ENCODE measurements around the gene THAP2.
"Not testable (repeated sequence)": the region's sequence is repeated elsewhere in the genome, so short reads cannot be mapped to it uniquely, and the experiment has no call there.

THAP2 gene

DNA sequence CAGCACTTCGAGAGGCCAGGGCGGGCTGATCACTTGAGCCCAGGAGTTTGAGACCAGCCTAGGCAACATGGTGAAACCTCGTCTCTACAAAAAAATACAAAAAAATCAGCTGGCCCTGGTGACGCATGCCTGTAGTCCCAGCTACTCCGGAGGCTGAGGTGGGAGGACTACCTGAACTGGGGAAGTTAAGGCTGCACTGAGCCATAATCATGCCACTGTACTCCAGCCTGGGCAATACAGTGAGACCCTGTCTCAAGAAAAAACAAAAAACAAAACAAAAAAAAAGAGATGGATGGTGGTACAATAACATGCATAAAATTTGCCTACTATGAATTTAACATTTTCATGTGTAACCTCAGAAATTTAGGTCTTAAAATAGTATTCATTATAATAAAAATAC lies 2.2 kb downstream of the THAP2 start:
- in situ Hi-C loops (cut with HindIII; ENCODE audit: low pct_unique_long_range_greater_than_20kb, low sequenced_read_pairs), result no loop called here
- no peak for DNase-seq (ENCODE audit: low read depth in 1 of 2, low spot score in 1 of 2)
- TF ChIP-seq JUND (IDR thresholded peaks at IDR 0.05; ENCODE audit: low read depth), result no peak

DNA sequence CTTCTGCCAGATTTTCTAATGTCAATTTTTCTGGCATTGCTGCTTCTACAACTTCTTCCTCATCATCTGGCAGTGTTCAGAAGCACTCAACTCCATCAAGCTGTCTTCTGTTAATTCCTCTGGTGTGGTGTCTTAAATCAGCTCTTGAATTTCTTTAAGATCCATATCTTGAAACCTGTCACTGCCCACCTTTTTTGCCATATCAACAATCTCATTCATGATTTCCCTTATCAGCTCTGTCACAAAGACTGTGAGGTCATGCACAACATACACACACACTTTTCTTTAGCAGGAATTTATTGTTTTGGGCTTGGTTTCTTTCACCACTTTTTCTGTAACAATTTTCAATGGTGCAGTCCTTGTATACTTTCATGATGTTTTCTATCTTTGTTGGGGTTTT lies 7.2 kb downstream of the THAP2 start:
- no peak for DNase-seq (ENCODE audit: low read depth in 1 of 2, low spot score in 1 of 2)
- in situ Hi-C loops (cut with HindIII; ENCODE audit: low pct_unique_long_range_greater_than_20kb, low sequenced_read_pairs), result no loop called here
- TF ChIP-seq JUND (IDR thresholded peaks at IDR 0.05; ENCODE audit: low read depth), result no peak

DNA sequence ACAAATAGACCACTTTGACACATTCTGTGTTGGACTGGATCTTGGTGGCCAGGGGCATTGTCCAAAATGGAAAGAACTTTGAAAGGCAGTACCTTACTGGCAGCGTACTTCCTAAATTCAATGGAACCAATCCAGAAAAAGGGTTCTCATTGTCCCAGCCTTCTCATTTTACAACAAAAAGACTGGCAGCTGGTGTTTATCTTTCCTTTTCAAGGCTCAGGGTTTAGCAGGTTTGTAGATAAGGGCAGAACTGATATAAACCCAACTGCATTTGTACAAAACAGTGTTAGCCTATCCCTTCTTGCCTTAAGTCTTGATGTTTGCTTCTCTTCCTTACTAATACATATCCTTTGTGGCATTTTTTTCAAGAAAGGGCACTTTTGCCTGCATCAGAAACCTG lies 7.7 kb downstream of the THAP2 start:
- no peak for DNase-seq (ENCODE audit: low read depth in 1 of 2, low spot score in 1 of 2)
- in situ Hi-C loops (cut with HindIII; ENCODE audit: low pct_unique_long_range_greater_than_20kb, low sequenced_read_pairs), result no loop called here
- TF ChIP-seq JUND (IDR thresholded peaks at IDR 0.05; ENCODE audit: low read depth), result no peak

GRCh38 chr12:71682466-71682865 lies 18.4 kb downstream of the THAP2 start:
- no peak for TF ChIP-seq JUND (IDR thresholded peaks at IDR 0.05; ENCODE audit: low read depth)
- in situ Hi-C loops (cut with HindIII; ENCODE audit: low pct_unique_long_range_greater_than_20kb, low sequenced_read_pairs), result no loop called here
- DNase-seq (ENCODE audit: low read depth in 1 of 2, low spot score in 1 of 2), result peak in 1 of 2 experiments; percentile 9

GRCh38 chr12:71683633-71684032 lies 19.5 kb downstream of the THAP2 start:
- in situ Hi-C loops (cut with HindIII; ENCODE audit: low pct_unique_long_range_greater_than_20kb, low sequenced_read_pairs), result no loop called here
- TF ChIP-seq JUND (IDR thresholded peaks at IDR 0.05; ENCODE audit: low read depth), result no peak
- no peak for DNase-seq (ENCODE audit: low read depth in 1 of 2, low spot score in 1 of 2)

GRCh38 chr12:71684081-71684480 lies 20.0 kb downstream of the THAP2 start:
- no peak for TF ChIP-seq JUND (IDR thresholded peaks at IDR 0.05; ENCODE audit: low read depth)

GRCh38 chr12:71685312-71685906 lies 21.3 kb downstream of the THAP2 start:
- TF ChIP-seq JUND (IDR thresholded peaks at IDR 0.05; ENCODE audit: low read depth), result no peak
- in situ Hi-C loops (cut with HindIII; ENCODE audit: low pct_unique_long_range_greater_than_20kb, low sequenced_read_pairs), result no loop called here
- no peak for DNase-seq (ENCODE audit: low read depth in 1 of 2, low spot score in 1 of 2)

More at GRCh38 chr12:71684081-71684480, 20.0 kb downstream of the THAP2 start:
- in situ Hi-C loops (cut with HindIII; ENCODE audit: low pct_unique_long_range_greater_than_20kb, low sequenced_read_pairs), result no loop called here
- peak in 1 of 2 experiments; percentile 27 for DNase-seq (ENCODE audit: low read depth in 1 of 2, low spot score in 1 of 2)

DNA sequence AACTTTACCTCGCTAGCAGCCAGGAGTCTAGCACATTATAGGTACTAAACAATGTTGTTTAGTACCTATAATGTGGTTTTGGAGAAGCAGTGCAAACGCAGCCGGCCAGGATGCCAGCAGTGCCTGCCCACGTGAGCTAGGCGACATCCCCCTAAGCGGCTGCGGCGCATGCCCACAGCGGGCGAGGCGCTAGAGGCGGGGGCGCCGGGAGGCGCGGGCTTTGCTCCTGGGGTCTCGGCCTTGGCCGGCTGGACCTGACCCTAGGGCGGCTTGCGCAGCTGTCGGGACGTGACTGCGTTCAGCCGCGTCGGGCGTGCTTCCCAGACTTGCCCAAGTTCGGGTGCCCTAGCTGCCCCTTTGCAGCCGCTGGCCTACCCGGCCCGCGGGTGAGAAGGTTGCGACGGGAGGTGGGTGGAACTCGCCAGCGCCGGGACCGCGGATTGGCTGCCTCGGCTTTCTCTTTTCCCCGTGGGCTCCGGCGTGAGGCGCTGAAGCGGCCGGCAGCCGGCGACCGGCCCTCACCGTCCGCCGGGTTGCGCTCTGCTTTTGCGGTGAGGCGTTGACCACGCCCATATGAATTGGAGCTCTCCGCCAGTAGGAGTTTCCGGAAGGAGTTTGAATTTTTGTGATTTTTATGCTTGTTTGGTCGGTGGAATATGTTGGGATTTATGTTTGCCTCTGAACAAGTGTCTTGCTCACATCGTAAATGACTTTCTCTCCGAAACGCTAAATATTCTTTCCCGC lies 22.0 kb downstream of the THAP2 start, which contains the start of gene TMEM19:
TMEM19 (plus strand) TSS at position 169 of the 744 bp plus-strand sequence. CDS start 599 bp downstream, outside the sequence.
- no peak for TF ChIP-seq JUND (IDR thresholded peaks at IDR 0.05; ENCODE audit: low read depth)
- in situ Hi-C loops (cut with HindIII; ENCODE audit: low pct_unique_long_range_greater_than_20kb, low sequenced_read_pairs), result no loop called here
- DNase-seq (ENCODE audit: low read depth in 1 of 2, low spot score in 1 of 2), result peak; percentile 92 to 96

GRCh38 chr12:71686658-71687025 lies 22.5 kb downstream of the THAP2 start:
- in situ Hi-C loops (cut with HindIII; ENCODE audit: low pct_unique_long_range_greater_than_20kb, low sequenced_read_pairs), result no loop called here
- no peak for DNase-seq (ENCODE audit: low read depth in 1 of 2, low spot score in 1 of 2)
- TF ChIP-seq JUND (IDR thresholded peaks at IDR 0.05; ENCODE audit: low read depth), result no peak

DNA sequence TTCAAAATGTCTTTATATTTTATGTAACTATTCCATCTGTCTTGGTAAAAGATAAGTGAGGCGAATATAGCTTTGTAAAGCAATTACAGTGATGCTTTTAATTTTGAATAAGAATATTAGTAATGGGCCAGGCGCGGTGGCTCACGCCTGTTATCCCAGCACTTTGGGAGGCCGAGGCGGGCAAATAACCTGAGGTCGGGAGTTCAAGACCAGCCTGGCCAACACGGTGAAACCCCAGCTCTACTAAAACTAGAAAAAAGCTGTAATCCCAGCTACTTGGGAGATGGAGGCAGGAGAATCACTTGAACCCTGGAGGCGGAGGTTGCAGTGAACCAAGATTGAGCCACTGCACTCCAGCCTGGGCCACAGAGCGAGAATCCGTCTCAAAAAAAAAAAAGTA lies 23.1 kb downstream of the THAP2 start:
- in situ Hi-C loops (cut with HindIII; ENCODE audit: low pct_unique_long_range_greater_than_20kb, low sequenced_read_pairs); DNase-seq (ENCODE audit: low read depth in 1 of 2, low spot score in 1 of 2): not testable (repeated sequence)

DNA sequence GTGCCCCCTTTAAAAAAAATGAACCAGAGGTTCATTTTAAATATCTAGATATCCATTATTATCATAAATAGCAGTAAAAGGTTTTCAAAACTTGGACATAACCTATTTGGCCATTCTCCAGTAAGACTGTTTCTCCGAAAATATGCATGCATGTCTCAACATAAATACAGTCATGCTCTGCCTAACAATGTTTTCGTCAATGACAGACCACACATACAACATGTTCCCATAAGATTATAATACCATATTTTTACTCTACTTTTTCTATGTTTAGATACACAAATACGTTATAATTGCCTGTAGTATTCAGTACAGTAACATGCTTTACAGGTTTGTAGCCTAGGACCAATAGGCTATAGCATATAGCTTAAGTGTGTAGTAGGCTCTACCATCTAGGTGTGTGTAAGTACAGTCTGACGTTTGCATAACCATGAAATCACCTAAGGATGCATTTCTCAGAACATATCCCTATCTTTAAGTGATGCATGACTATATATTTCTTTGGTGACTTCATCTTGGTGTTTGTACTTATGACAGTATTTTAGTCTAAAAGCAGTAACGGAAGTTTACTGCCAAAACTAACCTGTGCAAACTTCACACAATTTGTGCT lies 25.0 kb downstream of the THAP2 start:
- in situ Hi-C loops (cut with HindIII; ENCODE audit: low pct_unique_long_range_greater_than_20kb, low sequenced_read_pairs), result no loop called here
- DNase-seq (ENCODE audit: low read depth in 1 of 2, low spot score in 1 of 2), result no peak

GRCh38 chr12:71691504-71692129 lies 27.5 kb downstream of the THAP2 start:
- in situ Hi-C loops (cut with HindIII; ENCODE audit: low pct_unique_long_range_greater_than_20kb, low sequenced_read_pairs), result no loop called here
- no peak for DNase-seq (ENCODE audit: low read depth in 1 of 2, low spot score in 1 of 2)
- no peak for TF ChIP-seq JUND (IDR thresholded peaks at IDR 0.05; ENCODE audit: low read depth)

More for the DNA sequence above, 25.0 kb downstream of the THAP2 start:
- TF ChIP-seq JUND (IDR thresholded peaks at IDR 0.05; ENCODE audit: low read depth), result no peak

GRCh38 chr12:71693126-71693525 lies 29.0 kb downstream of the THAP2 start:
- in situ Hi-C loops (cut with HindIII; ENCODE audit: low pct_unique_long_range_greater_than_20kb, low sequenced_read_pairs), result no loop called here

DNA sequence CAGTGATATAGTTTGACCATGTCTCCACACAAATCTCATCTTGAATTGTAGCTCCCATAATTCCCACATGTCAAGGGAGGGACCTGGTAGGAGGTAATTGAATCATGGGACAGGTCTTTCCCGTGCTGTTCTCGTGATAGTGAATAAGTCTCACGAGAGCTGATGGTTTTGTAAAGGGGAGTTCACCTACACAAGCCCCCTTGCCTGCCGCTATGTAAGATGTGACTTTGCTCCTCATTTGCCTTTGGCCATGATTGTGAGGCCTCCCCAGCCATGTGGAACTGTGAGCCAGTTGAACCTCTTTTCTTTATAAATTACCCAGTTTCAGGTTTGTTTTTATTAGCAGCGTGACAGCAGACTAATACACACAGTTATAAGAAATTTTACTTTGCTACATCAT lies 29.6 kb downstream of the THAP2 start:
- DNase-seq (ENCODE audit: low read depth in 1 of 2, low spot score in 1 of 2), result not testable (repeated sequence)

More at GRCh38 chr12:71693126-71693525, 29.0 kb downstream of the THAP2 start:
- TF ChIP-seq JUND (IDR thresholded peaks at IDR 0.05; ENCODE audit: low read depth), result no peak
- DNase-seq (ENCODE audit: low read depth in 1 of 2, low spot score in 1 of 2), result no peak

More for the DNA sequence above, 29.6 kb downstream of the THAP2 start:
- in situ Hi-C loops (cut with HindIII; ENCODE audit: low pct_unique_long_range_greater_than_20kb, low sequenced_read_pairs), result not testable (repeated sequence)
